Central memory CD8-positive, alpha-beta T cell (primary cell): Measurements from ENCODE around the gene HDAC4.

ENCODE experiments used
- ATAC-seq: fragments of 150-1000 bp; cut with Tn5 transposase; replicated peaks from 2 replicates; pipeline ENCODE4 v1.10.0; 2022; ENCODE audit warnings: mild to moderate bottlenecking, moderate FRiP score, moderate number of reproducible peaks; ENCODE audit not compliant: poor library complexity, severe bottlenecking; ENCODE audit errors: extremely low read depth
- DNase-seq, 2 donors: peaks; one replicate each; pipeline ENCODE4 v3.0.0; 2021; ENCODE audit warnings: low spot score in 2 of 2
- H3K27ac Mint-ChIP-seq: one replicate; pipeline ENCODE4 v1.8.0; 2022; ENCODE audit warnings: low read depth, mild to moderate bottlenecking, moderate library complexity, mixed read lengths
- H3K27me3 Mint-ChIP-seq: one replicate; pipeline ENCODE4 v1.8.0; 2022; ENCODE audit warnings: mixed read lengths
- H3K36me3 Mint-ChIP-seq: one replicate; pipeline ENCODE4 v1.8.0; 2022; ENCODE audit warnings: mild to moderate bottlenecking, moderate library complexity, mixed read lengths; ENCODE audit not compliant: insufficient read depth
- H3K4me1 Mint-ChIP-seq: one replicate; pipeline ENCODE4 v1.8.0; 2022; ENCODE audit warnings: mixed read lengths
- H3K4me3 Mint-ChIP-seq: one replicate; pipeline ENCODE4 v1.8.0; 2022; ENCODE audit warnings: mild to moderate bottlenecking, moderate library complexity, mixed read lengths
- H3K9me3 Mint-ChIP-seq: one replicate; pipeline ENCODE4 v1.8.0; 2022; ENCODE audit warnings: mixed read lengths

Gene HDAC4

DNA sequence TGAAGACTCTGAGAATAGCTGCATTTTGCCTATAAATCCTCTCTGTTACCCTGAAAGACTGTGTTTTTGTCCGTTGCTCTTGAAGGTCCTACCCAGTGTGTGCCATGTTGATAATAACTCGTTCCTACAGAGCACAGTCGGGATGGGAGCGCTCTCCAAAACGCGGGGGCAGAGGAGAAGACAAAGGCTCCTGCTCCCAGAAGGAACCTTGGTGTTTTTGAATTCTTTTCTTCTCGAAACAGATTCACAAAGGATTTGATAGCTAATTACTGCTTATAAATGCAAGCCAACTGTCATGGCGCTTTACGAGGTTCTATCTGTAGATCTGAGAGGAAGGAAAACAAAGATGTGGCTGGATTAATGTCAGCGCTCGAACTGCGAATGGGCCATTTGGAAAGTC, 19.3 kb upstream of the HDAC4 start:
- DNase-seq (no peak), ATAC-seq (no peak)
- no peak overlapping the region for H3K27ac Mint-ChIP-seq
- H3K36me3 Mint-ChIP-seq = no peaks in the 10 kb centered on the region
- no peaks in the 10 kb centered on the region for H3K4me1 Mint-ChIP-seq
- H3K9me3 Mint-ChIP-seq = no peaks in the 10 kb centered on the region
- no peak overlapping the region for H3K4me3 Mint-ChIP-seq
- H3K27me3 Mint-ChIP-seq = peaks cover 62% of the 10 kb centered on the region

DNA sequence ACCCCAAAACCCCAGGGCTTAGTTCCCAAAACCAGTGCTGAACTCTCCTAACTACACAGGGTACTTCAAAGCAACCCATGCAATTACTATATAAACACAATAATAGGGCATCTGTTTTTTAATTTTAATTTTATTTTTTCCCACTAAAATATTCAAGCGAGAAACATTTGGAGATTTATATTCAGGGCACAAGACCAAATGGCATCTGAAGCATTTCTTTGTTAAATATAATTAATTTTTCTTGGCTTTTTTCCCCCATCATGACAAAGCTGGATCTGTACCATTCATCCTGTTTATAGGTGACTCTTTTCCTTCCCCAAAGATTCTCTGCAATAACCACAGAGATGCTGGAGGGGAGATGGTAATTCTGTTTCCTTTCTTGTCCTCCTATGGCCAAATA, 18.1 kb upstream of the HDAC4 start:
- Mint-ChIP-seq H3K4me1 (no peaks in the 10 kb centered on the region), H3K9me3 (no peaks in the 10 kb centered on the region), H3K36me3 (no peaks in the 10 kb centered on the region), H3K4me3 (no peak overlapping the region), H3K27ac (no peak overlapping the region), H3K27me3 (peaks cover 58% of the 10 kb centered on the region)
- DNase-seq = no peak
- no peak for ATAC-seq

DNA sequence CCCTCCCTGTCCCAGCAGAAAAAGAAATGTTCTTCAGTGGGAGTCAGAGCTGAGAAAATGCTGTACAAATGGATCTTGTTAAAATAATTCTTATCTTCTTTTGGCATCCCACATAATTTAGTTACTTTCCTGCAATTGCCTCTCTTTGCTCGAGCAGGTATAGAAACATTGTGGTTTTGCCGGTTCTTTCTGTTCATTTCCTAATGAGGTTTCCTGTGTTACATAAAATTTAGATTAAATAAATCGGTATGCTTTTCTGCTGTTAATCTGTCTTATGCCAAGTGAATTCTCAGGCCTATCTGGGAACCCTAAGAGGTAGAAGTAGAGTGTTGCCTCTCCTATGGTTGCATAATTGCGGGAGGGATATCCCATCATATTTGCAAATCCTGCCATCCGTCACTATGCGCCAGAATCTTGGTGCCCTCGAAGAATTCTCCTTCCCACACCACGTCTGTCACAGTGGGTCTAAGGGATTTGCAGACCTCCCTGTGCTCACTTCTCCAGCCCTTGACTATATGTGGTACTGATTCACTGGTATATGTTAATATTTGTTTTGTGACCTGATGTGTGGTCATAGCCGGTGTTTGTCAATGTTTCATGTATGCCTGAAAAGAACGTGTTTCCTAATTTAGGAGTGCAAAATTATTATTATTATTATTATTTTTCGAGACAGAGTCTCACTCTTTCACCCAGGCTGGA, 12.2 kb upstream of the HDAC4 start:
- Mint-ChIP-seq H3K27me3 (peaks cover 49% of the 10 kb centered on the region), H3K4me1 (peaks cover 20% of the 10 kb centered on the region), H3K9me3 (peaks cover 5% of the 10 kb centered on the region), H3K4me3 (peak overlapping the region; percentile 48), H3K27ac (no peak overlapping the region), H3K36me3 (no peaks in the 10 kb centered on the region)
- ATAC-seq (peak; percentile 36), DNase-seq (no peak)

DNA sequence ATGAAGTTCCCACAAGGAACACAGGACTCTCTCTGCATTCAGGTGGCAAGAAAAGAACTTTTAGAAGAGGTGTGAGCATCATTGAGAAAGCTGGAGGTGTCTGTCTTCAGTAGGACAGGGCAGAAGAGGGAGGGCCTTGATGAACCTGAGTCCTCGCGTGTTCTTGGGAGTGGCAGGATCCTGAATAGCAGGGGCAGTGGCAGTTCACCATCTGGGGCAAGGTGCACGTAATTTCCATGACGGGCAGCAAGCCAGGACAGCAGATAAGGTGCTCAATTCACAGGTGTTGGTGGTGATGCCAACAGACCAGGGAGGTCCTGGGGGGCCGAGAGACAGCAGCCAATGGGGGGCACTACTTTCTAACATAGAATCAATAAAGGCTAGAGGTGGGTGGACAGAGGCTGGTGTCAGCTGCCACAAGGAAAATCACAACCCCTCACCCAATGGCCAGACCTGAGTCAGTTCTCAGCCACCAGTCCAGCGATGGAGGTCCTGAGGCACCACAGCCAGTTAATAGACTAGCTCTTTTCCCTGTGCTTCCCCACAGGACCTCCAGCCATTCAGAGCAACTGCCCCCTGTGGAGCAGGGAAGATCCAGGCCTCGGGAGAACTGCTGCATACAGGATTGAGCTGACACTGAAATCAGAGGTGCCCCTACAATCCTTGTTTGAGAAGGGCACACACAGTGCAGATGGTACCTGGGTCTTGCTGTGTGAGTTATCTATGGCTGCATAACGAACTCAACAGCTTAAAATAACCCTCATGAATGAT, 10.9 kb upstream of the HDAC4 start:
- Mint-ChIP-seq H3K36me3 (no peaks in the 10 kb centered on the region), H3K27me3 (peaks cover 36% of the 10 kb centered on the region), H3K4me3 (no peak overlapping the region), H3K27ac (no peak overlapping the region), H3K4me1 (peaks cover 20% of the 10 kb centered on the region), H3K9me3 (peaks cover 5% of the 10 kb centered on the region)
- DNase-seq (no peak), ATAC-seq (no peak)

DNA sequence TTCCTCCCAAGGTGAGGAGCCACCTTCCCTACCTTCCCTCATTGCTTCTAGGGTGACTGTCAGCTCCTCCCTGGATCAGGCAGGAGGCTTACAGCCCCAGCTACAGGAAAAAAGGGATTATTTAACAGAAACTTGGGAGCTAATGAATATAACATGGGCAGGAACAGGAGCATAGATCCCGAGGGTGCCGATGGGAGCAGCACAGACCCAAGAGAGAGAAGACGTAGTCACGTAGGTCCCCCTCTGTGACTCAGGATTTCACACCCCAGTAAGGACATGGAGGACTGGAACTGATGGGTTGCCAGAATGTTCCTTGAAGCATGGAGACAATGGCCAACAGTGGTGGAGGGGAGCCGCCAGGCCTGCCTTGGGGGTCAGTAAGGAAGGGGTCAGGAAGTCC, 10.3 kb upstream of the HDAC4 start:
- H3K36me3 Mint-ChIP-seq = no peaks in the 10 kb centered on the region
- no peak overlapping the region for H3K27ac Mint-ChIP-seq
- H3K4me3 Mint-ChIP-seq = no peak overlapping the region
- ATAC-seq = no peak
- DNase-seq = no peak
- H3K4me1 Mint-ChIP-seq = peaks cover 20% of the 10 kb centered on the region
- H3K27me3 Mint-ChIP-seq = peaks cover 30% of the 10 kb centered on the region
- peaks cover 5% of the 10 kb centered on the region for H3K9me3 Mint-ChIP-seq

DNA sequence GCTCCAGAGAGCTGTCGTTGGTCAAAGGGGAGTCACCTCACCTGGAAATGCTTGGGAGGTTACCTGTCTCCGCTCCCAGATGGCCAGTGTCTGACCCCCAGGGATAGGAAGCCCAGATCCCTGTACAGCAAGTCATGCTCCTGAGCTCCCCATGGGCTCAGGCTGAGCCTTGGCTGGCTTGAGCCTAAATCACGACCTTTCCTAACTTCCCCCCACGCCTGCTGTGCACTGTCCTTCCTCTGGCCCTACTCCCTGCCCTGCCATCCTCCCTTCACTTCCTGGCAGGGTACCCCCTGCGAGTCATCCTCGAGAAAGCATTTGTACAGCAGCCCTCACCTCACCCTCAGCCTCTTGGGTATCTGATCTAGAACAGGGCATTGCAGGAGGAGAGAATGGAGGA, 9.2 kb upstream of the HDAC4 start:
- DNase-seq = no peak
- H3K27ac Mint-ChIP-seq = no peak overlapping the region

DNA sequence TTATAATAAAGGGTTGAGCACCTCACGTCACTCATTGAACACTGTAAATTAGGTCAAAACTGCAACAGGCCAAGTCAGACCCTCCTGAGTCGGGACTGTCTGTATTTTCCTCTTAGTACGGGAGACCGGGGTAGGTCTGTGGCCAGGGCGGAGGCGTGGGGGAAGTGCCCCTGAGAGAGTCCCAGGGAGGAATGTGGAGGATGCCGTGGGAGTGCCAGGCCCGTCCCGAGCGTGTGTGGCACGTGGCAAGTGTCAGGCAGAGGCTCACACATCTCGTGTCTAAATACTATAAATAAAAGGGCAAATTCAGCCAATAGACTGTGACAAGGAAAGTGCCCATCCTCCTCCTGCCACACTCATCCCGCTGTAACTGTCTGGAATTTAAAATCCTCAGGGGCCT, 6.3 kb upstream of the HDAC4 start:
- ATAC-seq (no peak), DNase-seq (no peak)

More for the DNA sequence above, 9.2 kb upstream of the HDAC4 start:
- no peaks in the 10 kb centered on the region for H3K36me3 Mint-ChIP-seq
- ATAC-seq = no peak
- peaks cover 5% of the 10 kb centered on the region for H3K9me3 Mint-ChIP-seq
- peaks cover 28% of the 10 kb centered on the region for H3K27me3 Mint-ChIP-seq
- no peak overlapping the region for H3K4me3 Mint-ChIP-seq
- peaks cover 20% of the 10 kb centered on the region for H3K4me1 Mint-ChIP-seq

DNA sequence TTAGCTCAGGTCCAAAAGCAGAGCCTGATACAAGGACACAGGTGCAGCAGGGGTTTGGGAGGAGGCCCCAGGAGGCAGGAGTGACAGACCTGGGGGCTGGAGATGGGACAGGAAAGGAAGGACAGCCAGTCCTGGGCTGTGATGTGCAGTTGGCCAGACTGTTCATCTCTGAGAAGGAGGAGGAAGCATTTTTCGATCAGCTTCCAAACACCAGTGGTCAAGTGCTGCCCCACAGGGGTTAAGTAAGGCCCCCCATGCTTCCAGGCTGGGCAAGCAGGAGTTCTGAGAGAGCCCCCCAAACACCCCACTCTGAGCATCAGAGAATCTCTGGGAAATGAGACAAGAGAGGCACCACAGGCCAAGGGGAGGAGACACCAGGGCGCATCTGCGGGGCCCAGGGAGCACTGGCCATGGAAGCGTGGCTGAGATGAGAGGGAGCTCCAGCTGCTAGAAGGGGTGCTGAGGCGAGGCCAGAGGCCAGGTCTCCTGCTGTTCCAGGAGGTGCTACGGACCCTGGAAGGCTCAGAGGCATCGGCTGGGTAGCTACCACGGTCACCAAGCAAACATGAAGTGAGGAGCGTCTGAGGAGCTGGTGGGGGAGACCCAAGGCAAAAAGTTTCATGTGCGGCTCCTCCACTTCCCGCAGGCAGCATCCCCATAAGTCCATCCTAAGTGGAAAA, 5.6 kb upstream of the HDAC4 start:
- peaks cover 25% of the 10 kb centered on the region for H3K27me3 Mint-ChIP-seq
- H3K9me3 Mint-ChIP-seq = peaks cover 5% of the 10 kb centered on the region
- no peak overlapping the region for H3K4me3 Mint-ChIP-seq
- peaks cover 16% of the 10 kb centered on the region for H3K4me1 Mint-ChIP-seq
- peaks cover 7% of the 10 kb centered on the region for H3K36me3 Mint-ChIP-seq
- H3K27ac Mint-ChIP-seq = no peak overlapping the region
- ATAC-seq = no peak
- DNase-seq = no peak

More for the DNA sequence above, 6.3 kb upstream of the HDAC4 start:
- H3K36me3 Mint-ChIP-seq = peaks cover 2% of the 10 kb centered on the region
- H3K9me3 Mint-ChIP-seq = peaks cover 5% of the 10 kb centered on the region
- H3K27ac Mint-ChIP-seq = no peak overlapping the region
- H3K4me1 Mint-ChIP-seq = peaks cover 16% of the 10 kb centered on the region
- H3K4me3 Mint-ChIP-seq = no peak overlapping the region
- peaks cover 28% of the 10 kb centered on the region for H3K27me3 Mint-ChIP-seq

DNA sequence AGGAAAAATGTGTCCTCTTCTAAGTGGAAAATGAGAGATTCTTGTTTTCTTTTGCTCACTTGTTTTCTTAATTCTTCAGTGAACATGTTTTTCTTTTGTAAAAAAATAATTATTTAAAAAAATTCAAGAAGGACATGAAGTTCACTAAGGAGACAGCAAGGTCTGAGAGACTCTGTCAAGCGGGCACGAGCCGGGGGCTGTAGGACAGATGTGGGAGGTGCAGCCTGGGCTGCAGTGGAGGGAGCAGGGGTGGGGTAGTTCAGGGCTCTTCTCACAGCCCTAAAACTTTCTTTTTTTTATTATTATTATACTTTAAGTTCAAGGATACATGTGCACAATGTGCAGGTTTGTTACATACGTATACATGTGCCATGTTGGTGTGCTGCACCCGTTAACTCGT, 4.3 kb upstream of the HDAC4 start:
- peaks cover 11% of the 10 kb centered on the region for H3K36me3 Mint-ChIP-seq
- peaks cover 5% of the 10 kb centered on the region for H3K9me3 Mint-ChIP-seq
- no peak for DNase-seq
- H3K4me1 Mint-ChIP-seq = peaks cover 11% of the 10 kb centered on the region
- no peak overlapping the region for H3K27ac Mint-ChIP-seq
- H3K27me3 Mint-ChIP-seq = peaks cover 11% of the 10 kb centered on the region
- no peak overlapping the region for H3K4me3 Mint-ChIP-seq
- ATAC-seq = no peak

DNA sequence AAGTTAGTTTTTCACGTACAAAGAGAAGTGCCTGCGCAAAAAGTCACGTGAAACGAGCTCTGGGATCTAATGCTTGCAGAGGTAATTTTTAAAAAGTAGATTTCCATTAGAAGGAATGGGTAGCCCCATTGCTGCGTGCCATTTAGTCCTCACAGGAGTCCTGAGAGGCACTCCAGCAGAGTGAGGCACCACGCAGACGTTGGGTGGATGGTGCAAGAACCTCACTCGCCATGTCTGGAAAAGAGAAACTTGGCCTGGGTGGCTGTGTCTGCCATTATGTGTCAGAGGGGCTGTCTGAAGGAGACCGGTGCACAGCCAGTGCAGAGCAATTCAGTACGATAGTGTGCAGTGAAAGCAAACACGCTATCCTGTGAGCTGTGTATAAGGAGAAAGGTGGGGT, 1.8 kb upstream of the HDAC4 start:
- Mint-ChIP-seq H3K4me3 (peak overlapping the region; percentile 92), H3K27me3 (no peaks in the 10 kb centered on the region), H3K4me1 (peaks cover 29% of the 10 kb centered on the region), H3K27ac (peak overlapping the region; percentile 98), H3K36me3 (peaks cover 18% of the 10 kb centered on the region), H3K9me3 (no peaks in the 10 kb centered on the region)
- ATAC-seq (no peak), DNase-seq (no peak)

DNA sequence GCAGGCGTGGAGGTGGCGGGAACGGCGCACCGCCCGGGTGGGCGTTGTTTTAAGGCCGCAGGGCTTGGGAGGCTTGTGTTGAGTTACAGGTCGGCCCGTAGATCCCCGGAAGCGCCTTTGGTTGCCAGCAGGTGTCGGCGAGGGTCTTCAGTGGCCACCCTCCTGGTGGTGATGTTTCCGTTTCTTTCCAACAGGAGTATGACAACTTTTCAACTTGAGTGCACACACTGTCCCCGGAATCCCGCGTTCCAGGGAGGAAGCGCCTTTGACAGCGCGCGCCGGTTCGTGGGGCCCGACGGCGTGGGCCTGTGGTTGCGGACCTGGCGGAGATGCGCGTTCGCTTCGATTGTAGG, 1.0 kb upstream of the HDAC4 start:
- no peak for DNase-seq
- Mint-ChIP-seq H3K4me1 (peaks cover 31% of the 10 kb centered on the region), H3K36me3 (peaks cover 18% of the 10 kb centered on the region), H3K27ac (peak overlapping the region; percentile 98), H3K27me3 (no peaks in the 10 kb centered on the region), H3K9me3 (no peaks in the 10 kb centered on the region), H3K4me3 (peak overlapping the region; percentile 92)
- peak; percentile 5 for ATAC-seq

DNA sequence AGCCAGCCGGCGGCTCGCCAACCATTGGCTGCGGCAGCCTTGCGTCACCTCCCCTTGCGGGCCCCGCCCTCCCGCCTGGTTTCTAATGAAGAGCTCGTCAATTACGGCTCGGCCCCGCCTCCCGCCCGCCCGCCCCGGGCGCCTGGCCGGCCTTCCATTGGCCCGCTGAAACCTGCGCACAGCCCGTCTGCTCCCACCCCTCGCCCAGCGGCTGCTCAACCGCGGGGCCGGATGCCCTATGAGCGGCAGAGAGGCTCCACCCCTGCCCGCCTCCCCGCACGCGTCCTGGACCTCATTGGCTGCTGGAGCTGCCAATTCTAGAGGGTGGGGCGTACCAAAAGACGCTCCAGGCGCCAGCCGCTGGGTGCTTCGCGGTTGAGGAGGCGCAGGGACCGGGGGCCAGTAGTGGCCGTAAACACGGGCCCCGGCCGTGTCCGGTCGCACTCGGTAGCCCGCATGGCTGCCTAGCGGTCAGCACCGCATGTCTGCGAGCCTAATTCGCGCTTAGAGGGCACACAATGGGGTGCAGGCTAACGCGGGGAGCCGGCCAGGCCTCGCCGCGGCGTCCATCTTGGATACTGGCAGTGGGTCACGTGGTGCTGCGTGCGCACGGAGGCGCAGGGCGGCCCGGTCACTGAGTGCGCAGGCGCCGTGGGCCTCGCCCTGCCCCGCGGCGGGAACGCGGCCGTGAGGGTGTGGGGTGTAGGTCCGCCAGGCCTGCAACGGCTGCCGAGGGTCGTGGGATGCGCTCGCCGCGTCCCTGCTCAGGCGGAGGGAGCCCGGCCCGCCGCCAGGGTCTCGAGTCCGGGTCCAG, 454 bp upstream of the HDAC4 start:
- Mint-ChIP-seq H3K9me3 (no peaks in the 10 kb centered on the region), H3K4me1 (peaks cover 35% of the 10 kb centered on the region), H3K27ac (peak overlapping the region; percentile 98), H3K36me3 (peaks cover 18% of the 10 kb centered on the region), H3K27me3 (no peaks in the 10 kb centered on the region), H3K4me3 (peak overlapping the region; percentile 92)
- DNase-seq = peak; percentile 98 to 99
- peak; percentile 95 for ATAC-seq
